GM12873 (cell line): ENCODE data around the gene SNX14.

Experiments
- CTCF ChIP-seq: IDR thresholded peaks from 2 replicates; pipeline ENCODE4 v1.5.1; 2012; ENCODE audit warnings: low read depth, mild to moderate bottlenecking, moderate library complexity, low read length, control low read depth; ENCODE audit not compliant: insufficient read depth; ENCODE audit errors: missing control alignments

Gene SNX14

GRCh38 chr6:85476532-85476931, 117.1 kb downstream of the SNX14 start:
- no peak for TF ChIP-seq CTCF

- TF ChIP-seq CTCF: no peak
Measured at GRCh38 chr6:85473748-85474147, 119.9 kb downstream of the SNX14 start.

GRCh38 chr6:85472744-85473143, 120.9 kb downstream of the SNX14 start:
- no peak for TF ChIP-seq CTCF

- TF ChIP-seq CTCF: no peak
Measured at GRCh38 chr6:85470023-85470410, 123.6 kb downstream of the SNX14 start.

GRCh38 chr6:85469276-85470022, 124.2 kb downstream of the SNX14 start:
- TF ChIP-seq CTCF: no peak

- no peak for TF ChIP-seq CTCF
Measured at GRCh38 chr6:85468326-85468725, 125.3 kb downstream of the SNX14 start.

- no peak for TF ChIP-seq CTCF
Measured at GRCh38 chr6:85465762-85466161, 127.9 kb downstream of the SNX14 start.
